Right ventricle myocardium superior (tissue), 1 donor: ENCODE results near the gene ADD1. TPM values are rescaled to one million over a fixed set of nuclear protein-coding genes. Genes with fewer than 3 reads are reported as not detected.

ENCODE experiments used
- ATAC-seq: fragments of 200-7000 bp; cut with Tn5 transposase; one replicate; pipeline ENCODE4 v1.9.1; 2020; ENCODE audit warnings: mild to moderate bottlenecking; ENCODE audit not compliant: poor library complexity
- DNase-seq: peaks from one replicate; pipeline ENCODE4 v3.0.0-alpha.2; 2020
- intact Hi-C: fragments of 100-400 bp; cut with DNase I; formaldehyde crosslinking; loops from one replicate; pipeline ENCODE4 v1.11.2; 2022
- total RNA-seq: library from RNA; stranded (reverse); fragmentation: NEBNext Ultra II Directional; extraction: Animal tissue kit (Norgen Biotek cat#: 25700); gene quantifications from one replicate; pipeline ENCODE4 v1.2.1, GENCODE V29; 2021
- donor health status: DM: no; HTN: yes; CAD: no; lungs with severe emphysema.

The ADD1 gene
- total RNA-seq, 1 donor from 2014 or later, result 217 TPM

DNA sequence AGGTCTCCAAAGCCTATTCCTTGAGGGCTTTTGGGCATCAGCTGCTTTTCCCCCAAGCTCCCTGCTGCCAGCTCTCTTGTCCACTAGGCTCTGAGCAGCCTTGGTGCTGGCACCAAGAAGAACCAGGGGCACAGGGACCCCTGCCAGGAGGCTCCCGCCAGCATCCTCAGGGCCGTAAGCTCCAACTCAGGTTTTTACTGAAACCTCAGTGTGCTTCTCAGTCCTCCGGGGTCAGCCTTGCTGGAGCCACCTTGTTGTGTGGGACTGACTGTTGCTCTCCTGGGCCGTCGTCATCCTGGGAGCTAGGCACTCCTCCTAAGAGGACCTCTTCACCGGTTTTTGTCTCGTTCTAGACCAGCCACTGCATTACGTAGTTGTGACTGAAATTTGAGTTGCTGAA, 80.6 kb downstream of the ADD1 start:
- DNase-seq (peak; percentile 12), ATAC-seq (peak; percentile 13)
- intact Hi-C loops, result no loop called here

DNA sequence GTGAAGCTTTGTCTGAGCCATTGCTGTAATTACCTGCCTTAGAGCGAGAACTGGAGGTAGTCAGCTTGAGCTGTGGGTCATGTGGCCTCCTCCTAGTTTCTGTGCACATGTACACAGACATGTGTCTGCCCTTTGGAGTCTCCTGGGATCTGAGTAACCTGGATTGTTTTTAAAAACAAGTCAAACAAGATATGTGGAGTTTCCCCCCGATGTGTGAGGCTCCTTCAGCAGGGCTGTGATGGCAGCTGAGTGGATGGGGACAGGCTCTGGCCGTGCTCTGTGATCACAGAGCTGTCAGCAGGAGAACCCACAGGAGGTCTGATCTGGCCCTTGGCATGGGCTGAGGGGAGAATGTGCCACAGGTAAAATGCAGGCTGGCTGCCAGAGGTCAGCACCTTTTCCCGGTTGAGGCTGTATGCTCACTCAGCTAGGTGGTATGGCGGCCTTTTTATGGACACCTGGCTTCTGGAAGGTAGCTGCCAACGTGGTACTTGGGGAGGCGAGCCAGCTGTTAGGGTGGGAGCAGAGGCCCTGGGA, 81.2 kb downstream of the ADD1 start:
- intact Hi-C loops, result no loop called here
- peak; percentile 23 for DNase-seq
- no peak for ATAC-seq

DNA sequence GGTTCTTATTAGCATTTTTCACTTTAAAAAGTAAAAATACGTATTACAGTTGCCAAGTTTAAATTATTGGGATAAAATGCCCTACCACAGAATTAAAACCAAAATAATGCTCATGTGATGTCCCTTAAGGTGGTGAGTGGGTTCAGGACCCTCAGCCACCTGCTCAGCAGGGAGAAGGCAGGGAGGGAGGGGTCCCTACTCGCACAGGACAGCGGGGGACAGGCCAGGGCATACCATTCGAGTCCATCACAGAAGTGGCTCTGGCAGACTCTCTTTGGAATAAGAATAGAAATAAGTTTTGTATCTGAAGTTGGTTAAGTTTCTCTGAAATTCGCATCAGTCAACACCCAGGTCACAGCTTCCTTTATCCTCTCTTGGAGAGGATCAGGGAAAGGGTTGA, 81.9 kb downstream of the ADD1 start:
- intact Hi-C loops, result no loop called here
- no peak for ATAC-seq
- no peak for DNase-seq

DNA sequence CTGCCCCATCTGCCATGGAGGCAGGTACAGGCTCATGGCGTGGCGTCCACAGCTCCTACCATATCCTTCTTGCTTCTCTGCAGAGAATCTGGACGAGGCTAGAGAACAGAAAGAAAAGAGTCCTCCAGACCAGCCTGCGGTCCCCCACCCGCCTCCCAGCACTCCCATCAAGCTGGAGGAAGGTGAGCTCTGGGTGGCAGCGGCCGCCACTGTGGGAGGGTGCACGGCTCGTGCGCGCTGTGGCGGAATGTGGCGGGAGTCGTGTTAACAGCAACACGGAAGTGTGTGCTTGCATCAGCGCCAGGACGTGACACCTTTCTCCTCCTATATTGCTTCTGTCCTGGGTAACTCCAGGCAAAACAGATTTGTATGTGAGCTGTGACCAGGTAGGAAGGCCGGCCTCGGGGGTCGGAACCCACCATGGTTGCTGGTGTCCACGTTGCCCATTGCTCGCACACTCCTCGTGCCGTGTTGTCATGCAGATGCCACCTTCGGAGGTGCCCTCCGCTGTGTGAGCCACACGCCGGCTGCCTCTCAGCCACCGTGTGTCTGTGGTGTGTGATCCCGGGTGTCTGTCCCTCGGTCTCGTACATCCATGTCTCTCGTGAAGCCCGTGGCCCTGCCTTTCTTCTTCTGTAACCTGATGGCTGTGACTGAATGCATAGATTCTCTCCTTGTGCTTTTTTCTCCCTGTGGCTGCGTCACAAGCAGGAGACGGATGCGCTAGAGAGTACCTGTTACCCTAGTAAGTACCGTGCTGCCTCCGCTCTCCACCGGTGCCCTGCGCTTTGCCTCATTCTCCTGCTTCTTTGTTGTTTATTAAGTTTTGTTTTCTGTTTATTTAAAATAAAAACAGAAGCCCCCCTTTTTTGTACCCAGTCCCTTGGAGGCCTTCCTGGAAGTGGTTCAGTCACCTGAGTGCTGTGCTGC, 82.6 kb downstream of the ADD1 start:
- ATAC-seq, result no peak
- peak; percentile 35 for DNase-seq
- intact Hi-C loops, result no loop called here

DNA sequence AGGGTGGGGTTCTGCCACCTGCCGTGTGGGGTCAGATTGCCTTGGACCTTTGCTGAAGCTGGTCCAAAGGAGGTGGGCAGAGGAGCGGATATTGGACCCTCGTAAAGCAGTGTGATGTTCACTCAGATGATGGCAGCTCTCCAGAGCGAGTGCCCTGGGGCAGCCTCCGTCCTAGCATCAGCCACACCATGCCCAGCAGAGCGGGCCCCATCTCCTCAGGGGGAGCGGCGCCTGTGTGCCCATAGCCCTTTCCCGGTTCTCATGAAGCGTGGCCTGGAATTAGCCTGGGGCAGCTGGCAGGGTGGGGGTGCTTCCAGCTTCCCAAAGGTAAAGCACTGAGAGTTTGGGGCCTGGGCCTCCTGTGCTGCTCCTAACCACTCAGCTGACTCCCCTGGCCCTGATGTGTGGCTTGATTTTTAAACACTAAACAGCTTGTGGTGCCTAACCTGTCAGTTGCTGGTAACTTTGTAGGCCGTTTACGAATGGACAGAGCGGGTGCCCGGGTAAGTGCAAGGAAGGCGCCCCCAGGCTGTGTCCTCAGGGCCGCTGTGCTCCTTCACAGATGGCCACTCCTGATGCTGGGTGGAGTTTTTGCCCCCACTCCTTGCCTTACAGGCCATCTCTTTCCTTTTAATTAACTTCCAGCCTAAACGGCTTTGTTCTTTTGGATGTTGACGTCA, 83.5 kb downstream of the ADD1 start:
- intact Hi-C loops, result no loop called here
- no peak for DNase-seq
- no peak for ATAC-seq

DNA sequence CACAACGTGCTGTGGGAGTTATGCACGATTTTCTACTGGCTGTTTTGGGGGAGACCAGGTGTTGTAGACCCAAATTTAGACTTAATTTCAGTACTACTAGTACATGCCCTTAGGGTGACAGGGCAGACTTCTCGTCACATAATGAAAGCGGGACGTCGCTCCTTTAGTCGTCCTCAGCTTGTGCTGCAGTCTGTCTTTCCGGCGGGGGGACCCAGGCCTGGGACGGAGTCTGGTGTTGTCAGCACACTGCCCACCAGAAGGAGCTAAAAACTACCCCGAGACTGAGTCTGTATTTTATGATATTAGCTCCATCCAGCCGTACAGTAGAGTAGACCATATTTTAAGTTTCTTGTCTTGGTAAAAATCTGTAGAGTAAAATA, 84.0 kb downstream of the ADD1 start:
- ATAC-seq (no peak), DNase-seq (no peak)
- intact Hi-C loops, result no loop called here

DNA sequence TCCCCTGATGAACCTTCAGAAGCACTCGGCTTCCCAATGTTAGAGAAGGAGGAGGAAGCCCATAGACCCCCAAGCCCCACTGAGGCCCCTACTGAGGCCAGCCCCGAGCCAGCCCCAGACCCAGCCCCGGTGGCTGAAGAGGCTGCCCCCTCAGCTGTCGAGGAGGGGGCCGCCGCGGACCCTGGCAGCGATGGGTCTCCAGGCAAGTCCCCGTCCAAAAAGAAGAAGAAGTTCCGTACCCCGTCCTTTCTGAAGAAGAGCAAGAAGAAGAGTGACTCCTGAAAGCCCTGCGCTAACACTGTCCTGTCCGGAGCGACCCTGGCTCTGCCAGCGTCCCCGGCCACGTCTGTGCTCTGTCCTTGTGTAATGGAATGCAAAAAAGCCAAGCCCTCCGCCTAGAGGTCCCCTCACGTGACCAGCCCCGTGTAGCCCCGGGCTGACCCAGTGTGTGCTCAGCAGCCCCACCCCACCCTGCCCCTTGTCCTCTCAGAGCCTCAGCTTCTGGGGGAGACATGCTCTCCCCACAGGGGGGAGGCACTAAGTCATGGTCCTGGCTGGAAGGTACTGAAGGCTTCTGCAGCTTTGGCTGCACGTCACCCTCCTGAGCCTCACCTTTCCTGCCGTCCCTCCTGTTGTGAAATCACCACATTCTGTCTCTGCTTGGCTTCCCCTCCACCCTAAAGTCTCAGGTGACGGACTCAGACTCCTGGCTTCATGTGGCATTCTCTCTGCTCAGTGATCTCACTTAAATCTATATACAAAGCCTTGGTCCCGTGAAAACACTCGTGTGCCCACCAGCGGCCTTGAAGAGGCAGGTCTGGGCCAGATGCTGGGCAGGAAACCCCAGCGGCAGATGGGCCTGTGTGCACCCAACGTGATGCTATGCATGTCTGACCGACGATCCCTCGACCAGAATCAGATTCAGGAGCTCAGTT, 84.9 kb downstream of the ADD1 start:
- no peak for ATAC-seq
- intact Hi-C loops, result no loop called here

DNA sequence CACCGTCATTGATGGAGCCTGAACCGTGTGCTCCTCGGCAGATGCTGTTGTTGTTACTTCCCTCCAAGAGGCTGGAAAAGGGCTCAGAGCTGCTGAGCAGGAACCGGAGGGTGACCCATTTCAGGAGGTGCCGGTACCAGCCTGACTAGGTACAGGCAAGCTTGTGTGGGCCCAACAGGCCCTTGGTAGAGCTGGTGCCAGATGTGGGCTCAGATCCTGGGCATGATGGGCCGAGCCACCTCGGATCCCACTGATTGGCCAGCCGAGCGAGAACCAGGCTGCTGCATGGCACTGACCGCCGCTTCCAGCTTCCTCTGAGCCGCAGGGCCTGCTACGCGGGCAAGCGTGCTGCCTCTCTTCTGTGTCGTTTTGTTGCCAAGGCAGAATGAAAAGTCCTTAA, 85.8 kb downstream of the ADD1 start:
- ATAC-seq (no peak), DNase-seq (no peak)
- intact Hi-C loops, result no loop called here

More for the DNA sequence above, 84.9 kb downstream of the ADD1 start:
- no peak for DNase-seq

DNA sequence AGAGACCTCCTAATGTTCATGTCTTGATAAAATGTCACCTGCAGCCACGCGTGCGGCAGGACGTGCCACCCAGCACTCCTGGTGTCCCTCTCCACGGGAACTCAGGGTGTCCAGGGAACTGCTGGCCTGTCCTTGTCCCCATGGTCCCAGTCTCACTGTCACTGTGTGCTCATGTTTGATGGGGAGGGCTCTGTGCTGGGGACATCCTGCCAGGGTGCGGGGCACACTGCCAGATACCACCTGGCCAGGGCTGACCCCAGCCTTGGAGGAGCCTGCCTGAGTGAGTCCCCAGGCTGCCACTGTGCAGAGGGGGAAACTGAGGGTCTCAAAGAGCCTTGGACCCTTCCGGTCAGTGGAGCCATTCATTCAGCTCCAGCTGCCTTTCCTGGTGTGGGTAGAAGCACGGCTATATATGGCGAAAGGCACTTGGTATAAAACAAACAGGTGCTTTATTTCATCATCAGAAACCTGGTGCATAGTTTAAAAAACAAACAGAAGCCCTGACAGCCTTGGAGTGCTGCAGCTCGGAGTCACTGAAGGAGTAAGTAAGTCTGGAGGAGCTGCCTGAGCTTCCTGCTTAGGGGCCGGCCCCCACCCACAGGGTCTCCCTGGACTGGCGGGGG, 86.6 kb downstream of the ADD1 start:
- DNase-seq (no peak), ATAC-seq (no peak)
- intact Hi-C loops, result loop anchor here (10.0 kb wide), 1 partner anchor 165 kb away; no protein-coding TSS in a partner anchor

DNA sequence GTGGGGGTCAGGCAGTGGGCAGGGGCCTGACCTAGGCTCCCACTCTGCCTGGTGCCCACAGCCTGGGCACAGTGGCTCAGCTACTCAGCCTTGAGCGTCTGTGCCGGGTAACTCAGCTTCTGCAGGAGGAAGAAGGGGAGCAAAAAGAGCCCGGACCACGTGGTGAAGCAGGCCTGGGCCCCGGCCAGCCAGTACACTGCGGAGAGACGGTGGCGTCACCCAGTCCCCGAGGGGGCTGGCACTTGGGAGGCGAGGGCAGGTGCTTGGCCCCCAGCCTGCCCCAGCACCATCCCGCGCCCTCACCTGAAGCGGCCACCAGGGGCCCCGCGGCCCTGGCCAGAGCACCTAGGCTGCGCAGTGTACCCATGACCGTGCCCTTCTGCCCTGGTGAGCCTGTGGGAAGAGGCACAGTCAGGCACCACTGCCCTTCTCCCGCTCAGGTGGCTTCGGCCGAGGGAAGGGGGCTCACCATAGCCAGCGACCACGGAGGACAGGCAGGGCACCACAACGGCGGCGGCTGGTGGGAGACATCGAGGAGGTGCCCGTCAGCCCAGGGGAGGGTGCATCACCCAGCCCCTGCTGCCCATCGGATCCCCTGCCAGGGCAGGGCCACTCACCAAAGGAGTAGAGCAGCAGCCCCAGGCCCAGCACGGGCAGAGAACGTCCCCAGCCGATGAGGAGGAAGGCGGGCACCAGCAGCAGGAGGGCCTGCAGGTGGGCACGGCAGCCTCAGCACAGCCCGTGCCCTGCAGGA, 87.3 kb downstream of the ADD1 start:
- intact Hi-C loops, result loop anchor here (10.0 kb wide), 1 partner anchor 166 kb away; no protein-coding TSS in a partner anchor
- DNase-seq (peak; percentile 59), ATAC-seq (no peak)

DNA sequence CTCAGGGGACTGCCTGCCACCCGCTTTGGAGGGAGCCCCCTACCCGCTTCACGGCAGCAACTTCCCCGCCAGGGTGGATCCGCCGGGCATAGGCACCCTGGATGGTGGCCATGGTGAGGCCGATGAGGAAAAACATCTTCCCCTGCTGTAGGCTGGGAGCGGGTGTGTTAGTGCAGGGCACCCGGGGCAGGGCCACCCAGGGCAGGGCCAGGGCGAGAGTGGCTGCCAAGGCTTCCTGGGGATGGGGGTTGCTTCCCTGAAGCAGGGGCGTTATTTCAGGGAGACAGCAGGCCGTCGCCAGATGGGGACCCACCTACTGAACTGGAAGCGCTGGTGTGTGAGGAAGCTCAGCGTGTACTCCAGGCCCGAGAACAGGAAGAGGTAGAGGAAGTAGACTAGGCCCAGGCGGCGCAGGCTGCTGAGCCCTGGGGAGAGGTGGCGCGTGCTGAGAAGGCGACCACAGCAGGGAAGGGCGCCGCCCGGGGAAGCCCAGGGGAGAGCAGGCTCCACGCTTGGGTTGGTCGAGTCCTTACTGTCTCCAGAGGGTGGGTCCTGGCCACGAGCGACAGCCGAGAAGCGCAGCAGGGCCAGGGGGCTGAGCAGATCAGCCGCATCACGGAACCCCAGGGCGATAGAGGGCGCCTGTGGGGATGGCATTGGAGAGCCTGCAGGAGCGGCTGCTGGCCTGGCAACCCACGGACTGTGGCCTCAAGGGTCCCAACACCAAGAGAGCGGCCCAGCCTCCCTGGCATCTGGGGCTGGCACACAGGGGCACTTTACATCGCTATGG, 88.1 kb downstream of the ADD1 start:
- intact Hi-C loops, result loop anchor here (10.0 kb wide), 1 partner anchor 167 kb away; no protein-coding TSS in a partner anchor
- peak; percentile 88 for DNase-seq
- peak; percentile 21 for ATAC-seq

DNA sequence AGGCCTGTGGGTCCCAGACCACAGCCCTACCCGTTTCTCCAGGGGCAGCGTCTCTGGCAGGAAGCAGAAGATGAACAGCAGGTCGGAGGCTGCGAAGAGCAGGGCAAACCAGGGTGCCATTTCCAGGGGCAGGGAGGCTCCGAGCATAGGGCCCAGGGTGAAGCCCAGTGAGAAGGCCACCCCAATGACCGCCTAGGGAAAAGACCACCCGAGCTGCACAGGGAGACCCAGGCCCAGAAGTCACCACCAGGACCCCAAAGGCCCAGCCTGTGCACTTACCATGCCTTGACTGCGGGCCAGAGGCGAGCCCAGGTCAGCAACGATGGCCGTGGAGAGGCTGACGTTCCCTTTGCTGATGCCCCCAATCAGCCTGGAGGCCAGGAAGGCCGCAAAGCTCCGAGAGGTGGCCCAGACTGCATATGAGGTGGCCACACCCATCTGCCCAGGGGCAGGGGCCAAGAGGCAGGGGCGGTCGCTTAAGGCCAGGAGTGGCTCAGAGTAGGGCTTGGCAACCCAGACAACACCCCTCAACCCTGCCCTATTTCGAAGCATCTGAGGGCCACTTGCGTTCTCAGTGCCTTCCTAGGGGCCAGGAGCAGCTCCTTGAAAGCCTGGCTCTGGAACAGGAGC, 88.8 kb downstream of the ADD1 start:
- intact Hi-C loops, result loop anchor here (10.0 kb wide), 1 partner anchor 168 kb away; no protein-coding TSS in a partner anchor
- DNase-seq (no peak), ATAC-seq (no peak)

DNA sequence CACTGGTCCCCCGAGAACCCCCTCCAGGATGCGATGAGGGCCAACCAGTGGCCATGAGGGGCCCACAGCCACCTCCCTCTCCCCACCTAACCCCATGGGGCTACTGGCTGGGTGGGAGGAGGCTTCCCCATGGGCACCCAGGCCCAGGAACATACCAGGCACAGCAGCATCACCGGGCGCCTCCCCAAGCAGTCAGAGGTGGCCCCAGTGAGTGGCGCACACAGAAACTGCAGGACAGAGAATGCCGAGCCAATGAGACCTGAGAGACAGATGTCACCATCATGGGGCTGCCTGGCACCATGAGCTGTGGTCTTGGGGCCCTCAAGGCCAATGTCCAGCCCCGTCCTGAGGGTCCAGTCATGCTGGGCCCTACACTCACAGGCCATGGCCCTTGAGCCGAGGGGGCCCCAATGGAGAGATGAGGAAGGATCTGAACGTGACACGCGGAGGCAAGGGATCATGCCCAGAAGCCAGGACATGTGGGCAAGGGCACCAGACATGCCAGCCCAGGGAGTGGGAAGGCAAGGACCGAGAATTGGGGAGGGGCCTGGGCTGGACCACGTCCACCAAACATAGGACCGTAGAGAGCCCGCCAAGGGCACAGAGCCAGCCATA, 89.4 kb downstream of the ADD1 start:
- ATAC-seq (no peak), DNase-seq (peak; percentile 51)
- intact Hi-C loops, result loop anchor here (10.0 kb wide), 1 partner anchor 168 kb away; no protein-coding TSS in a partner anchor

DNA sequence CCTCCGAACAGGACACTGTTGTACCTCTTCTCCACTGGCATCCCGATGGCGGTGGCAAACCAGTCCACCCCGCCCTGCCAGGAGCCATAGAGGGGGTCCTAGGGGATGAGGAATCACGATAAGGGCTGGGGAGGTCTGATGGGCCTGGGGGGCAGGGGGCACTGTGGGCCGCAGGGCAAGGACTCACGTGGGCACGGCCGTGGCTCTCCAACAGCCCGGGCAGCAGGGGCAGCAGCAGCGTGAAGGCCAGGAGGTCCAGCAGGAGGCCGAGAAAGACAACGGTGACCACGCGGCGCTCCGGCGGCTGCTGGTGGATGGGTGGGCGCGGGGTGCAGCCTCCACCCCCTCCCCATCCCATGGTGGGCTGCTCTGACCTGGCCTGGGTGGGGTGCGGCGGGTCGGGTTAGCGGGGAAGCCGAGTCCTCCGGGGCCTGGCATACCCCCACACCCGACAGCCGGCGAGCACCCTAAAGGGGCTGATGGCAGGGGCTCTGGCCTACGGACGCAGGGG, 90.0 kb downstream of the ADD1 start:
- intact Hi-C loops, result loop anchor here (10.0 kb wide), 1 partner anchor 169 kb away; no protein-coding TSS in a partner anchor
- ATAC-seq (no peak), DNase-seq (peak; percentile 52)

DNA sequence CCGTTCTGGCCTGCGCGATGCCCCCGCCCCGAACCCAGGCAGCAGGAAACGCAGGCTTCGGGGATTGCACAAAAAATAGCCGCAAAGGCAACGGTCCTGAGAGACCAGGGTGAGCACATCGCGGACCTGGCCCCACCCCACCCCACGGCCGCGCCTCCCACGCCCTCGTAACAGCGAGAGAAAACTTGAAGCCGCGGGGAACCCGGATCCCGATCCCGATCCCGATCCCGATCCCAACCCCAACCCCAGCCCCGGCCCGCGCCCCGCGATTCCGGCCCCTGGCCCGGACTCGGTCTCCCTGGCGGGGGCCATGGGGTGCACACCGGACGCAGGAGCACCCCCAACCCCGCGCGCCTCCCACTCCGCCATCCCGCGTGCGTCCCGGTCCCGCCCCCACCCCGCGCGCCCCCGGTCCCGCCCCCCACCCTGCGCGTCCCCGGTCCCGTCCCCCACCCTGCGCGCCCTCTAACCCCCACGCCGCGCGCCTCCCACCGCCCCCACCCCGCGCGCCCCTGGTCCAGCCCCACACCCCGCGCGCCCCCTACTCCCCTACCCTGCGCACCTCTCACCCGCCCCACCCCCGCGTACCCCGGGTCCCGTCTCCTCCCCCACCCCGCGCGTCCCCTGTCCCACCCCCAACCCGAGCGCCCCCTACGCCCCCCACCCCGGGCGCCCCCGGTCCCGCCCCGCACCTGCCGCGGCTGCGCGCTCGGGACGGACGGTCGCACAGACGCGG, 90.6 kb downstream of the ADD1 start:
- peak; percentile 28 for ATAC-seq
- intact Hi-C loops, result loop anchor here (10.0 kb wide), 1 partner anchor 169 kb away; no protein-coding TSS in a partner anchor
- peak; percentile 84 for DNase-seq
